Activated T-cell treated with anti-CD3 and anti-CD28 coated beads for 4 hours (primary cell): ENCODE measurements around the gene STUB1.

ENCODE experiments used
- DNase-seq: peaks from one replicate; pipeline ENCODE4 v3.0.0-alpha.2; 2020

Gene STUB1

GRCh38 chr16:714558-715476 is 34.6 kb downstream of the STUB1 start, which contains the start of gene METRN:
TSS of gene METRN (plus strand) at chr16:715118. CDS start at chr16:715290, 172 bp downstream.
- DNase-seq: peak; percentile 84

- no peak for DNase-seq
Measured at GRCh38 chr16:715477-716199, 35.4 kb downstream of the STUB1 start.

DNA sequence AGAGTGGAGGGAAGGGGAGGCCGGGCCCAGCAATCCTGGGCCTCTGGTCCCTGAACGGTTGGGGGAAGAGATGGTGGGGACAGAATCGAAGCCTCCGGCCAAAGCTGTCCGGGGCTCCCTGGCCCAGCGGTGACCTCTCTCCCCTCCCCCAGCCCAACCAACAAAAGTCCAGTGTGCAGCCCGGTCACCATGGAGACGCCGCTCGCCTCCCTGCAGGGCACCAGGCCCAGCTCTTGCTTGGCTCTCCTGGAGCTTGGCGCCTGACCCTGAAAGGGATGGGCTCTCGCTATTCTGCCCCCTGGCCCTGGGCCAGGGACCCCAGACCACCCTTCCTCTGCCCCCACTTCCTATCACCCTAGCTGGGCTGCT is 36.0 kb downstream of the STUB1 start:
- DNase-seq: no peak

DNA sequence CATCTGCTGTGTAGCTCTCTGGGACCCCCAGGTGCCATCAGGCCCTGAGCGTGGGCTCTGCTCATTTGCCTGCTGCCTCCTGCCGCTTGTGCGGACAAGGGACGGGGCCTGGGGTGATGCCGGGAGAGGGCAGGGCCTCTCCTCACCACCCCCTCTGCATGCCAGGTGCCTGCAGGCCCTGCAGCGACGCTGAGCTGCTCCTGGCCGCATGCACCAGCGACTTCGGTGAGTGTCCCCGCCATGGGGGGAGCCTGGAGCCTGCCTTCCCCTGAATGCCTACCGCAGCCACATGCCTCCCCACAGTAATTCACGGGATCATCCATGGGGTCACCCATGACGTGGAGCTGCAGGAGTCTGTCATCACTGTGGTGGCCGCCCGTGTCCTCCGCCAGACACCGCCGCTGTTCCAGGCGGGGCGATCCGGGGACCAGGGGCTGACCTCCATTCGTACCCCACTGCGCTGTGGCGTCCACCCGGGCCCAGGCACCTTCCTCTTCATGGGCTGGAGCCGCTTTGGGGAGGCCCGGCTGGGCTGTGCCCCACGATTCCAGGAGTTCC is 36.6 kb downstream of the STUB1 start:
- DNase-seq: no peak

DNA sequence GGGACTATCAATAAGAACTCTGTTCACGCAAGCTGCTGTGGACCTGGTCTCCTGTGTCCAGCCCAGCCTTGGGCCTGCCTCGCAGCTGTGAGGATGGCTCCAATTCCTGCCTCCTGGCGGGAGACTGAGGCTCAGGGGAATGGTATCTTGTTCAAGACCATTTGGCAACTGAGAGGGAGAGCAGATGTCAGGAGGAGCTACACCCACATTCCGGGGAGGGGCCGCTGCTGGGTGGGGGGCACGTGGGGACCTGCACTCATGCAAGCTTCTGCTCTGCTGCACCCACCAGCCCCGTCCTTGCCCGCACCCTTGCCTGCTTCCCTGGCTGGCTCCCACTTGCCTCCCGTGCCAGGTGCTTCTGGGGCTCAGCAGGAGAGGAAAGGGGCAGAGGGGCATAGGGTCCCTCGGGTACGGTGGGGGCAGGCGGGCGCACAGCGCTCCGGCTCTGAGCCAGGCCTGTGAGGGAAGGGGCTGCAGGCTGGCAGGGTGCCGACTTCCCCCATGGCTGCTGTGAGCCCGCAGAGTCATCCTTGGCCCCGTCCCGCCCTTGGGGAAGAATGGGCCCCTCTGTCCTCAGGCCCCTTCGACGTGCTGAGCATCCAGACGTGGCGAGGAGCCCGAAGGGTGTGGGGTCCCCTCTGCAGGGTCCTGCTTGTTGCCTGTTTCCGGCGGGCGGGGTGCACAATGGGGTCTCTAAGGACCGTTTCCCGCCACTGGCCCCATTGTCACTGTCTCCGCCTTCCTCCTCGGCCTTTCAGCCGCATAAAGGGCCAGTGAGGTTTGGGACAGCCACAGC is 37.4 kb downstream of the STUB1 start:
- no peak for DNase-seq

DNA sequence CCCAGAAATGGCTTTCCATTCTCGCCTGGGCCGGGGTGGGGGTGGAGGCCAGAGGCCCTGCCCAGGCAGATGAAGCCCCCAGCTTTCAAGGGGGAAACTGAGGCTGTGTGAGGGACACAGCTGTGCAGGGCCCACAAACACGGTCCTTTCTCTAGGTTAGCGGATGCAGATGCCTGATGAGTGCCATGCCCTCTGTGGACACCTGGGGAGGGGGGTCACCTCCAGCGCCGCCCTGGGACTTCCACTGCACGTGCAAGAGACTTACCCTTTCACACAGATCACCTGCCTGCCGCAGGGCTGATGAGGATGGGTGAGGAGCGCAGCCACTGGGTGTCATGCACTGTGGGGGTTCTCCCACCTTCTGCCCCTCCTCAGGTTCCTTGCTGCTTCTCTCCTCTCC is 38.2 kb downstream of the STUB1 start:
- no peak for DNase-seq

DNA sequence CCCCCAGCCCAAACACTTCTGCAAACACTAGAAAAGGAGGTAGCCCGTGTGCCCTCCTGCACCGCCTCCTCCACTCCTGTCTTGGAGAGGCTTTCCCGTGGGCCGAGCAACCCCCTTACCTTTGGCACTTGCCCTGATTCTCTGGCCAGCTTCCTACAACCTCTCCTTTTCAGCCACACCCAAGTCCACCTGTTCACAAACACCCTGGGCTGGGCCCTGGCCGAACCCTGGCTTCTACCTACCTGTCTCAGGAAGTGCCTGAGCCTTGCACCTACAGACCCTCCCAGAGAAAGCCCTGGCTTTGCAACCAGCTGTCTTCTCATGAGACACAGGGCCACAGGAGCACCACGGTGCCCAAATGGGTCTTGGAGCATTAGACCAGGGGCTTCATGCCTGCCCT is 38.7 kb downstream of the STUB1 start:
- DNase-seq: no peak

GRCh38 chr16:719815-720446 is 39.7 kb downstream of the STUB1 start:
- no peak for DNase-seq

DNA sequence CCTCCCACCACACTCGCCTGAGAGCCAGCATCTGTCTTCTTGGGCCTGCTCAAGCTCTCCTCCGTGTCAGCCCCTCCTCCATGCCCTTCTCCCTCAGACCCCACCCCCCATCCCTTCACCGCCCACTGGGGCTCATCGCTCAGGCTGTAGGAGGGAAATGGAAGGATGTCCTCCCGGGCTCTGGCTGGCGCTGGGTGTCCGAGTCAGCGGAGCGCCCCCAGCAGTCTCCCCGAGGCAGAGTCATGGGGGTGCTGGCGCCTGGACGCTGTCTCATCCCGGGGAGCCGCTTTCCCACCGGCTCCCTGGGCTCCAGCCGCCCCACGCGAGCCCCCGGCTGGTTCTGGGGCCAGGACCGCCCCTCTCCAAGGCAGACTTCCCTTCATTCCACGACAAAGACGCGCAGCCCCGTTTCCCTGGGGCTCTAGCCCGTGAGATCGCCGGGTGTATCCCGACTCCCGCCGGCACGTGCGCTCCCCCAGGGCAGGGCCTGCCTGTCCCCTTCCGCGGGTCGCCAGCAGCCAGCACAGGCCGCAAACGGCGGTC is 40.3 kb downstream of the STUB1 start:
- no peak for DNase-seq

DNA sequence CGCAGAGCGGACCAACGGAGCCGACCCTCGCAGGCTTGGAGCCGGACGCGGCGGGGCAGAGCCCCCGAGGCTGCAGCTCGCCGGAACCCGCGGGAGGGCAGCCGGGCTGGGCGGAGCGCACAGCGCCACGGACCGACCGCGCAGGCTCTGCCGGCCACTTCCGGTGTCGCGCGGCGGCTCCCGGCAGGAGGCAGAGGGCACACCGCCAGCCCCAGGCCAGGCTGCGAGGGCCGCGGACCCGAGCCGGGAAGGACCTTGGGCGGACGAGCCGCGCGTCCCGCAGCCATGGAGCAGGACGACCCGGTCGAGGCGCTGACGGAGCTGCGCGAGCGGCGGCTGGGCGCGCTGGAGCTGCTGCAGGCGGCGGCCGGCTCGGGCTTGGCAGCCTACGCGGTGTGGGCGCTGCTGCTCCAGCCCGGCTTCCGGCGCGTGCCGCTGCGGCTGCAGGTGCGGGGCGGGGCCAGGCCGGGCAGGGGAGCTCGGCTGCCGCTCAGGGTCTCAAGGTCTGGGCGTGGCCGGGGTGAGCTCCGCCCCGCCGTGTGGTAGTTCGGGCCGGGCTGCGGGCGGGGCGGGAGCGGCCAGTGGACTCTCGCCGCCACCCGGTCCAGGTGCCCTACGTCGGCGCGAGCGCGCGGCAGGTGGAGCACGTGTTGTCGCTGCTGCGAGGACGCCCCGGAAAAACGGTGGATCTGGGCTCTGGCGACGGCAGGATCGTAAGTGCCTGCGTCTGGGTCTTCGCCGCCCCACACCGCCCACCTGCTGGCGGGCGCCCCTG is 41.0 kb downstream of the STUB1 start, which contains the start of gene ANTKMT:
Gene ANTKMT, plus strand, starts transcription at position 157 of the 775 bp plus-strand sequence. Its CDS starts 129 bp downstream, at position 286.
- peak; percentile 45 for DNase-seq

- DNase-seq: no peak
Measured at GRCh38 chr16:721765-722540, 41.7 kb downstream of the STUB1 start.

- DNase-seq: no peak
Measured at GRCh38 chr16:722835-723633, 42.8 kb downstream of the STUB1 start.

DNA sequence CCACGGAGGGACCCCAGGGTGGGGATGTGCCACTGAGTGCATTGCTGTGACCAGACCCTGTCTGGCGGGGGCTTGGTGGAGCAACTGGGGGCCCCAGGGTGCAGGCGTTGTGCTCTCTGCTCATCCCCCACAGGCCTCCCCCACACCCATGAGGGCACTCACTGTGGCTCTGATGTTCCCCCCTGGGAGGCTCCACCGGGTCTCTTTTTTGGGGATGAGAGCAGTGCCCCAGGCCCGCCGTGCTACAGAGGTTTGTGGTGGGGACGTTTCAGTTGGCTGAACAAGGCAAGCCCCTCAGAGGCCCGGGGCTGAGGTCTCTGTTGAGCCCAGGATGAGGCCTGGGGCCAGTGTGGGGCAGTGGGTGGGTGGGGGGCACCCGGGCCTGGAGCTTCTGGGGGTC is 43.5 kb downstream of the STUB1 start:
- no peak for DNase-seq

- DNase-seq: no peak
Measured at GRCh38 chr16:724188-725040, 44.2 kb downstream of the STUB1 start.

GRCh38 chr16:725041-725376 is 44.8 kb downstream of the STUB1 start:
- DNase-seq: no peak

DNA sequence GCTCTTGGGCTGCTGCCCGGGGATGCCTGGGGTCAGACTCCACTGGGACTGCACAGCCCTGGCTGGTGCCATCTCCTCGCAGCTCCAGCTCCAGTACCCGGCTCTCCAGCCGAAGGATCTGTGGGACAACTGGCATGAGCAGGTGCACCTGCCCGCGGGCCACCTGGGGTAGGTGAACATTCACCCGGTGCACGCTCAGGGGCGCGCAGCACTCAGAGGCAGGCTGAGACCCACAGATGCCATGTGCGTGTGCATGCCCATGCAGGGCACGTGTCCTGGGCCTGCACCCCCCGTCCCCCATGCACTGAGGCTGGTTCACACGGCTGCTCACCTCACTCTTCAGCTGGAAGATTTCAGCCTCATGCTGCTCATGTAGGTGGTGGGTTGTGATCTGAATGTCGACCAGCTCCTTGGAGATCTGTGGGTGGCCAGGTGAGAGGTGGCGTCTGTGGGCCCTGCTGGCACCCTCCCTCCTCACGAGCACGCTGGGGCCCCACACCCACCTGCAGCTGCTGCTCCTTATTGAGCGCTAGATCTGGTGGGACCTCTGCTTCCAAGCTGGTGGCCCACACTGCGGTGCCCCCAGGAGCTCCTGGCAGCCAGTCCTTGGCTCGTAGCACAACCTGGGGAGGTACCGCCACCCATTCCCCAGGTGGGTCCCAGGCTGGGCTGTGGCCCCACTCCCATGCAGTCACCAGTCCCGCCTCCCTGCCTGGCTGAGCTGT is 45.4 kb downstream of the STUB1 start:
- no peak for DNase-seq

GRCh38 chr16:726188-726437 is 45.9 kb downstream of the STUB1 start:
- DNase-seq: no peak
